Large intestine (tissue), 3 donors: Measurements from ENCODE around the gene GDF10. TPM values are rescaled to one million over a fixed set of nuclear protein-coding genes. Genes with fewer than 3 reads are reported as not detected.
A peak's percentile ranks its signal among the peaks of the same experiment; 100 is the strongest.

ENCODE experiments used
- DNase-seq, 2 donors: peaks; one replicate each; pipeline versions ENCODE4 v3.0.0 to v3.0.0-alpha.2; 2013
- H3K27ac ChIP-seq: one replicate; pipeline ENCODE4 v1.5.1; 2013; ENCODE audit warnings: low read length
- H3K27me3 ChIP-seq: 2 replicates; pipeline ENCODE4 v1.6.1; 2013; ENCODE audit warnings: low read length; ENCODE audit not compliant: control insufficient read depth, insufficient read depth
- H3K36me3 ChIP-seq: 2 replicates; pipeline ENCODE4 v1.6.1; 2013; ENCODE audit warnings: low read length; ENCODE audit not compliant: control insufficient read depth, insufficient read depth
- H3K4me1 ChIP-seq: one replicate; pipeline ENCODE4 v1.6.1; 2013; ENCODE audit warnings: low read length; ENCODE audit not compliant: control insufficient read depth, insufficient read depth
- H3K4me3 ChIP-seq: one replicate; pipeline ENCODE4 v1.5.1; 2013; ENCODE audit warnings: low read length
- H3K9me3 ChIP-seq: one replicate; pipeline ENCODE4 v1.6.1; 2013; ENCODE audit warnings: mild to moderate bottlenecking, low read depth, low read length, moderate library complexity; ENCODE audit not compliant: control insufficient read depth
- WGBS: methylation state at CpG from one replicate; pipeline ENCODE4 v1.1.5; 2013; ENCODE audit warnings: low lambda C conversion rate; ENCODE audit not compliant: insufficient coverage; 5-methylcytosine and 5-hydroxymethylcytosine counted together
- polyA plus RNA-seq: library from polyadenylated mRNA; unstranded; fragments of 120-200 nt; gene quantifications from one replicate; pipeline ENCODE4 v1.2.1, GENCODE V29; 2013

GDF10 gene
- polyA plus RNA-seq, 1 donor: 2.5 TPM

DNA sequence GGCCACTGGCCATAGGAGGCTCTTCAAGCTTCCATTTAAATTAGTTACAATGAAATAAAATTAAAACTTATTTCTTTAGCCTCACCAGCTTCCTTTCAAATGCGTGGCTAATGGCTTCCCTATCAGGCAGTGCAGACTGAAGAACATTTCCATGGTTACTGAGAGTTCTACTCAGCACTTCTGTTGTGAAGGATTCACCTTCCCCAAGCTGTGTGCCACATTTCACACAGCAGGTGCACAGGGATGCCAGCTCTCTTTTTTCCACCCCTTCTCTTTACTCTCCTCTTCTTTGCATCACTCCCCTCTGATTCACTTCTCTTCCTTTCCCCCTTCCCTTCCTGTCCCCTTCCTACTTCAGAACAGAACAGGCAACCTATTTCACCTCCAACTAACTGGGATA is 23.1 kb downstream of the GDF10 start:
- H3K4me1 ChIP-seq: no peaks in the 10 kb centered on the region
- H3K36me3 ChIP-seq: no peaks in the 10 kb centered on the region
- no peak overlapping the region for H3K27ac ChIP-seq
- 80% methylated on average over 1 of the region's 1 CpG for WGBS
- no peak for DNase-seq
- H3K9me3 ChIP-seq: no peaks in the 10 kb centered on the region
- H3K4me3 ChIP-seq: no peak overlapping the region
- peaks cover 27% of the 10 kb centered on the region for H3K27me3 ChIP-seq

- Histone ChIP-seq H3K4me3 (no peak overlapping the region), H3K36me3 (no peaks in the 10 kb centered on the region), H3K27ac (no peak overlapping the region), H3K4me1 (no peaks in the 10 kb centered on the region), H3K9me3 (no peaks in the 10 kb centered on the region), H3K27me3 (peaks cover 27% of the 10 kb centered on the region)
- DNase-seq: no peak
- 73% methylated on average over 2 of the region's 5 CpGs for WGBS
Measured at GRCh38 chr10:47323636-47324296, 23.8 kb downstream of the GDF10 start.

DNA sequence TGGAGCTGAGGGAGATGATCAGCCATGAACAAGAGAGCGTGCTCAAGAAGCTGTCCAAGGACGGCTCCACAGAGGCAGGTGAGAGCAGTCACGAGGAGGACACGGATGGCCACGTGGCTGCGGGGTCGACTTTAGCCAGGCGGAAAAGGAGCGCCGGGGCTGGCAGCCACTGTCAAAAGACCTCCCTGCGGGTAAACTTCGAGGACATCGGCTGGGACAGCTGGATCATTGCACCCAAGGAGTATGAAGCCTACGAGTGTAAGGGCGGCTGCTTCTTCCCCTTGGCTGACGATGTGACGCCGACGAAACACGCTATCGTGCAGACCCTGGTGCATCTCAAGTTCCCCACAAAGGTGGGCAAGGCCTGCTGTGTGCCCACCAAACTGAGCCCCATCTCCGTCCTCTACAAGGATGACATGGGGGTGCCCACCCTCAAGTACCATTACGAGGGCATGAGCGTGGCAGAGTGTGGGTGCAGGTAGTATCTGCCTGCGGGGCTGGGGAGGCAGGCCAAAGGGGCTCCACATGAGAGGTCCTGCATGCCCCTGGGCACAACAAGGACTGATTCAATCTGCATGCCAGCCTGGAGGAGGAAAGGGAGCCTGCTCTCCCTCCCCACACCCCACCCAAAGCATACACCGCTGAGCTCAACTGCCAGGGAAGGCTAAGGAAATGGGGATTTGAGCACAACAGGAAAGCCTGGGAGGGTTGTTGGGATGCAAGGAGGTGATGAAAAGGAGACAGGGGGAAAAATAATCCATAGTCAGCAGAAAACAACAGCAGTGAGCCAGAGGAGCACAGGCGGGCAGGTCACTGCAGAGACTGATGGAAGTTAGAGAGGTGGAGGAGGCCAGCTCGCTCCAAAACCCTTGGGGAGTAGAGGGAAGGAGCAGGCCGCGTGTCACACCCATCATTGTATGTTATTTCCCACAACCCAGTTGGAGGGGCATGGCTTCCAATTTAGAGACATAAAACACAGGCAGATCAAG is 25.6 kb downstream of the GDF10 start:
- no CpG with 5 or more reads among the region's 30 CpGs for WGBS
- H3K4me3 ChIP-seq: no peak overlapping the region
- H3K4me1 ChIP-seq: peaks cover 5% of the 10 kb centered on the region

GRCh38 chr10:47326306-47326926 is 26.4 kb downstream of the GDF10 start:
- H3K27ac ChIP-seq: no peak overlapping the region
- peaks cover 8% of the 10 kb centered on the region for H3K4me1 ChIP-seq
- H3K4me3 ChIP-seq: no peak overlapping the region
- peaks cover 20% of the 10 kb centered on the region for H3K27me3 ChIP-seq
- no peaks in the 10 kb centered on the region for H3K9me3 ChIP-seq
- no peak for DNase-seq
- no CpG with 5 or more reads among the region's 5 CpGs for WGBS
- no peaks in the 10 kb centered on the region for H3K36me3 ChIP-seq

More for the DNA sequence above, 25.6 kb downstream of the GDF10 start:
- no peak overlapping the region for H3K27ac ChIP-seq
- H3K36me3 ChIP-seq: no peaks in the 10 kb centered on the region
- peaks cover 27% of the 10 kb centered on the region for H3K27me3 ChIP-seq
- no peak for DNase-seq
- H3K9me3 ChIP-seq: no peaks in the 10 kb centered on the region

DNA sequence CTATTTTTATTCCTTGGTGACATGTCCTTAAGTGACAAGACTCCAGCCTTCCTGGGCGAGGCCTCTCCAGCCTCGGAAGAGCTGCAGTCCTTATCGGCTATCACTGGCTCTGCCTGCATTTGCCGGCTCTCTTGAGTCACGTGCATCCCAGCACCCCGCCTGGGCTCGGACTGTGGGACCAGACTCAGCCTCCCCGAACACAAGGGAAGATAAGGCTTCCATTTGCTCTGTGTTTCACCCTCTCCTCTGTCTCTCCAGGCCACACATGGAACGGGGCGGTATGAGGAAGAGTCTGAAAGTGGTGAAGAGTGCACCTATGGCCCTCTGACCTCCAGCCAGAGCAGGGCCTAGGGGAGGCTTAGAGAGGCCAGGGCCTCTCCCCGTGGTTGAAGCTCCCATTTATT is 26.9 kb downstream of the GDF10 start:
- H3K9me3 ChIP-seq: no peaks in the 10 kb centered on the region
- DNase-seq: peak in 1 of 2 donors; percentile 15
- H3K36me3 ChIP-seq: no peaks in the 10 kb centered on the region
- WGBS: no CpG with 5 or more reads among the region's 11 CpGs
- H3K27me3 ChIP-seq: peaks cover 15% of the 10 kb centered on the region
- H3K4me3 ChIP-seq: no peak overlapping the region
- peaks cover 8% of the 10 kb centered on the region for H3K4me1 ChIP-seq
- H3K27ac ChIP-seq: no peak overlapping the region

DNA sequence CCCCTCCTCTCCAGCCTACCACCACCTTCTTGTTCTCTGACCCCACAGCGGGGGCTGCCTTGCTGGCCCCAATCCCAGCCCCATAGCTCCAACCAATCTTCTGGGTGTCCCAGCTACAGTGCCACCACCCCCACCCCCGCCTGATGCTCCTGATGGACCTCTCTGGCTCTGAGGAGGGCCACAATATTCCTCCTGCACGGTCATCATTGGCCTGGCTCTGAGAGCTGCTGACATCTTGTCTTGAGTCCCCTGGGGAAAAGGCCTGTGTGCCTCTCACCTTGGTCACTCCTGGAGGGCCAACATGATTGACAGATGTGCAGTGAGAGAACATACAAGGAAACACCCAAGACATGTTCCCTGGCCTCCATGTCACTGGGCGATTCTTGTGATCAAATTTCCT is 29.9 kb downstream of the GDF10 start:
- Histone ChIP-seq H3K36me3 (no peaks in the 10 kb centered on the region), H3K4me1 (peaks cover 8% of the 10 kb centered on the region), H3K9me3 (no peaks in the 10 kb centered on the region), H3K4me3 (no peak overlapping the region), H3K27me3 (no peaks in the 10 kb centered on the region), H3K27ac (no peak overlapping the region)
- no CpG with 5 or more reads among the region's 4 CpGs for WGBS
- no peak for DNase-seq

DNA sequence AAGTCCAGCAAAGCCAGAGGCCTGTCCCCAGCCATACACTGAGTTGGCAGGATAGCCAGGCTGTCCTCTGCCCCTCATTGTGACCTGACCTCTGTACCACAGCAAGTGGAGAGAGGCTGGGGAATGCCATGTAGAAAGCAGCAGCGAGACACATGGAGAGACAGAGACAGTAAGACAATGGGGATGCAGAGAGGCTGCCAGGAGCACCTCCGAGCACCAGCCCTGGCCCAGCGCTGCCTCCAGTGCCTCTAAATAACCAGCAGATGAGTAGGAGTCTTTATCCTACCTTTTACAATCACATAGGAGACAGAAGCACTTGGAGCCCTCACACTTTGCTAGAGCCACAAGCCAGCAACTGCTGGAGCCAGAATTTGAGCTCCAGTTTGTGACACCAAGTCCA is 30.4 kb downstream of the GDF10 start:
- Histone ChIP-seq H3K27ac (no peak overlapping the region), H3K4me1 (peaks cover 8% of the 10 kb centered on the region), H3K4me3 (no peak overlapping the region), H3K27me3 (no peaks in the 10 kb centered on the region), H3K9me3 (no peaks in the 10 kb centered on the region), H3K36me3 (no peaks in the 10 kb centered on the region)
- no peak for DNase-seq
- WGBS: no CpG with 5 or more reads among the region's 3 CpGs

- Histone ChIP-seq H3K27me3 (no peaks in the 10 kb centered on the region), H3K9me3 (no peaks in the 10 kb centered on the region), H3K36me3 (no peaks in the 10 kb centered on the region), H3K27ac (no peak overlapping the region), H3K4me1 (peaks cover 8% of the 10 kb centered on the region), H3K4me3 (no peak overlapping the region)
- no CpG with 5 or more reads among the region's 3 CpGs for WGBS
- DNase-seq: peak; percentile 36 to 72
Measured at GRCh38 chr10:47330804-47331203, 30.8 kb downstream of the GDF10 start.

GRCh38 chr10:47331491-47331890 is 31.5 kb downstream of the GDF10 start:
- peaks cover 8% of the 10 kb centered on the region for H3K4me1 ChIP-seq
- H3K4me3 ChIP-seq: no peak overlapping the region
- no peak overlapping the region for H3K27ac ChIP-seq
- no peaks in the 10 kb centered on the region for H3K27me3 ChIP-seq
- WGBS: no CpG with 5 or more reads among the region's 9 CpGs
- no peak for DNase-seq
- no peaks in the 10 kb centered on the region for H3K36me3 ChIP-seq
- no peaks in the 10 kb centered on the region for H3K9me3 ChIP-seq

DNA sequence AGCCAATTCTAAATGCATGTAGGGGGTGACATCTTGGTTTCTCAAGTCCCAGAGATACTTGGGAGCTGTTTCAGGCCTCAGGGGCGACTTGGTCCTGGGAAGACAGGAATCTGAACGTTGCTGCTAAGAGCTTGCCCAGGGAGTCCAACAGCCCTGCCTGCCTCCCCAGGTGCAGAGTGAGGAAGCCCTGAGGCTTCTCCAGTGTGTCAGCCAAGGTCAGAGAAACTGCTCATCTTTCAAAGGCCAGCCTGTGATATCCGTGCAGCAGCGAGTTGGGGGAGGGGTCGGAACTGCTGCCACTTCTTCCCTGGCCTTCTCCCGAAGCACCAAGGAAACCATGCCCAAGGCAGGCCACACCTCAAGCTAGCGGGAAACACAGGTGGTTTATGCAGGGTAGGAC is 32.0 kb downstream of the GDF10 start:
- DNase-seq: no peak
- Histone ChIP-seq H3K4me1 (peaks cover 8% of the 10 kb centered on the region), H3K27me3 (no peaks in the 10 kb centered on the region), H3K9me3 (no peaks in the 10 kb centered on the region), H3K36me3 (no peaks in the 10 kb centered on the region), H3K4me3 (no peak overlapping the region), H3K27ac (no peak overlapping the region)
- no CpG with 5 or more reads among the region's 7 CpGs for WGBS
